ENCODE results near the gene KANSL2.
"Not testable (repeated sequence)": the region's sequence is repeated elsewhere in the genome, so short reads cannot be mapped to it uniquely, and the experiment has no call there.

DNA sequence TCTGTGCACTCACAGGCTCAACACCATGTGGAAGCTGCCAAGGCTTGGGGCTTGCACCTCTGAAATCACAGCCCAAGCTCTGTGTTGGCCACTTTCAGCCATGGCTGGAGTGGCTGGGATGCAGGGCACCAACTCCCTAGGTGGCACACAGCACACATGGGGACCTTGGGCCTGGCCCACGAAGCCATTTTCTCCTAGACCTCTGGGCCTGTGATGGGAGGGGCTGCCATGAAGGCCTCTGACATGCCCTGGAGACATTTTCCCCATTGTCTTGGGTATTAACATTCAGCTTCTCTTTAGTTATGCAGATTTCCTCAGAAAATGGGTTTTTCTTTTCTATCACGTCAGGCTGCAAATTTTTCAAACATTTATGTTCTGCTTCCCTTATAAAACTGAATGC, 38.1 kb upstream of the KANSL2 start:
- not testable (repeated sequence) for TF ChIP-seq EZH2 (IDR thresholded peaks at IDR 0.05; ENCODE audit: borderline replicate concordance, low read depth, low read length, severe bottlenecking); POLR2A (IDR thresholded peaks at IDR 0.05; ENCODE audit: low read depth, low read length)
- TF ChIP-seq, protein P1, sequence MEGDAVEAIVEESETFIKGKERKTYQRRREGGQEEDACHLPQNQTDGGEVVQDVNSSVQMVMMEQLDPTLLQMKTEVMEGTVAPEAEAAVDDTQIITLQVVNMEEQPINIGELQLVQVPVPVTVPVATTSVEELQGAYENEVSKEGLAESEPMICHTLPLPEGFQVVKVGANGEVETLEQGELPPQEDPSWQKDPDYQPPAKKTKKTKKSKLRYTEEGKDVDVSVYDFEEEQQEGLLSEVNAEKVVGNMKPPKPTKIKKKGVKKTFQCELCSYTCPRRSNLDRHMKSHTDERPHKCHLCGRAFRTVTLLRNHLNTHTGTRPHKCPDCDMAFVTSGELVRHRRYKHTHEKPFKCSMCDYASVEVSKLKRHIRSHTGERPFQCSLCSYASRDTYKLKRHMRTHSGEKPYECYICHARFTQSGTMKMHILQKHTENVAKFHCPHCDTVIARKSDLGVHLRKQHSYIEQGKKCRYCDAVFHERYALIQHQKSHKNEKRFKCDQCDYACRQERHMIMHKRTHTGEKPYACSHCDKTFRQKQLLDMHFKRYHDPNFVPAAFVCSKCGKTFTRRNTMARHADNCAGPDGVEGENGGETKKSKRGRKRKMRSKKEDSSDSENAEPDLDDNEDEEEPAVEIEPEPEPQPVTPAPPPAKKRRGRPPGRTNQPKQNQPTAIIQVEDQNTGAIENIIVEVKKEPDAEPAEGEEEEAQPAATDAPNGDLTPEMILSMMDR (IDR thresholded peaks at IDR 0.05; ENCODE audit: extremely low read depth in 1 of 2, insufficient read depth in 1 of 2, low read depth in 1 of 2, low read length in 2 of 2), result not testable (repeated sequence)
